Activated gamma-delta T cell treated with anti-CD3 and anti-CD28 coated beads, Interleukin-2, amount 50 U/mL, for 16 hours (primary cell): ENCODE measurements around the gene PATZ1.
"Not testable (repeated sequence)": the region's sequence is repeated elsewhere in the genome, so short reads cannot be mapped to it uniquely, and the experiment has no call there.

Experiments used
- DNase-seq: peaks from one replicate; pipeline ENCODE4 v3.0.0-alpha.2; 2020; ENCODE audit warnings: low read depth

The PATZ1 gene

DNA sequence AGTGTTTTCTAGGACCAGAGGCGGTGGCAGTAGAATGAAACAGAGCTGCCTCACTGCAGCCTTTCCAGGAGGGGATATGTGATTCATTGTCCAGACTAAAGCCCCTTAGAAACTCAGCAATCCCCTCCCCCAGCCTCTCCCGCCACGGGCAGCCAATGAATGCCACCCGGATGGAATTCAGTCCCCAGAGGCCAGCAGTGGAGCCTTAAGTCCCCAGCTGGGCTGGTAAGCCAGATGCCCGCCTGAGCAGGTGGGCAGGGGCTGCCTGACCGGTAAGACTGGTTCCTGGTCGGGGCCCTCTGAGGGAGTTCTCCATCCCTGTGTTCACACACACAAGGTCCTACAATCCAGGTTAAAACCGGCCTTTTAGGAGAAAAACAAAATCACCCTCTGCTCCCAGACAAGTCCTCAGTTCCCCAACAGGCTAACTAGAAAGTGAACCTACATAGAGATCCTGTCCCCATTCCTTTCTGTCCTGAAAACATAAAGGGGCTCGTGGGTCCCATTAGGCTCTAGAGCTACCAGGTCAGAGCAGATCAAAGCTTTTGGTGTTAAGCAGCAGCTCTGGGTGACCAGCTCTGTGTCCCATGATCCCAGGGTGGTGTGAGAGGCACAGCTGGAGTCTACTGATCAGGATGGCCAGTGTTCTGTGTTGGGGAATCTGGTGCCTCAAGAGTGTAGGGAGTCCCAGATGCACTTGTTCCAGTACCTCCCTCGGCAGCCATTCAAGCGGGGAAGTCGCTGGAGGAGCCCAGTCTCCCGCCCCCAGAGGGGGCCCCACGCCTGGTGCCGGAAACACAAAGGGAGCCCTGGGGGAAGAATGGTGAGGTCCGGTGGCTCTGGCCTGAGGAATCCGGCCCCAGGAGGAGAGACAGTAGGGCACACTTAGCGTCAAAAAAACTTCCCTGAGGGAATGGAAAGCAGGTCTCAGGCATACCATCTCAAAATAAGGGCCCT is 2.6 kb downstream of the PATZ1 start:
- DNase-seq, result no peak

DNA sequence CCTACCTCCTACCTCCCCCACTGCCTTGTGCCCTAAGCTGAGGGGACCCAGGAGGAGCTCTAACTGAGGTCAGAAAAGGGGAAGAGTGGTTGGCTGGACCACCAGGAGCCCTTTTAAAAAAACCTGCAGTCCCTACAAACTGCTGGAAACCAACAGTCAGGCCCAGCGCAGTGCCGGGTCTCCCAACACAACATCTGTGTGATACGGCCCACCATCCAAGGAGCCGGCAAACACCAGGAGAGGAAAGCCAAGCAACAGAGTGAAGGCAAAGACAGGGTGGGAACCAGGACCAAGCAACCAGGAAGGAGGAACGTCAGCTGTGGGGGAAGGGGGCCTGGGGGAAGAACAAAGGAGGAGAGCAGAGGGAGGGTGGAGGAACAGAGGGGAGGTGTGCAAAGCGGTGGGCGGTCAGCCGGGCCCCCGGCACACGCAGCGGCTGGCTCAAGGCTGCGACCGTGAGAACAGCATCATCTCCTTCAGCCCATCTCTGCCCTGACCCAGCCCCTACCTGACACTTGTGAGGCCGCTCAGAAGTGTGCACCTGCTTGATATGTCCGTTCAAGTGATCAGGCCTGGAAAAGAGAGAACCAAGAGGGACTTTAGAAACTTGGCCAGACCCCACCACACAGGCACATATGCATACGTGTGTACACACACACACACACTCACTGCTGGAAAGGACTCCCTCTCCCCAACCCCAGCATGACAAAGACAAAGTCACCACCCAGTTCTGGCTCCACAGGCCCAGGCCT is 3.6 kb downstream of the PATZ1 start:
- DNase-seq, result no peak

DNA sequence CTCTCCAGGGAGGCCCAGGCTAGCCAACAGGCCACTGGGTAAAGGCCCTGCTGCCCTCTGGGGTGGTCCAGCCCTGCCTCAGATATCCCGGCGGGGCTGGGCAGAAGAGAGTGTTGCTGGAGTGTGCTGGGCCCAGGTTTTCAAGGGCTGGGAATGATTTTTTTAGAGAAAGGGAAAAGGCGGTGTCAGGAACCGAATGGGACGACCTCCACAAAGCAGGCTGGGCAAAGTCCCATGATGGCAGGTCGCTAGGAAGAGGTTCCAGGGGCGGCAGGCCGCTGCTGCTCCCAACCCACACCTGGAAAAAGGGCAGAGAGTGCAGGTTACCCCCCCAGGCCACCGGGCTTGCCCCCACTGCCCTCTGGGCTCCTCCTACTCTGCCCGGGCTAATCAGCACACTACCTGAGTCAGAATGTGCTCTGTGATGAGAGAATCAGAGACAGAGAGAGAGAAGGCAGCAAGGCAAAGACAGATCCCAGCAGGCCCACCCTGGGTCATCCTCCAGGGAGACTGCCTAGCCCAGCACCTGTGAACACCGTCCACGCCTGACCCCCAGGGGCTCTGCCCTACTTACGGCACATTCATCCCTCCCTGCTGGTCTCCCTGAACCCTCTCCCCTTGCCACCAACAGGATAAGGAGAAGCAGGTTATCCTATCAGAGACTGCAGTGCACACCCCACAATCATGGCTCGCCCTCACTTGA is 4.6 kb downstream of the PATZ1 start:
- DNase-seq, result no peak

DNA sequence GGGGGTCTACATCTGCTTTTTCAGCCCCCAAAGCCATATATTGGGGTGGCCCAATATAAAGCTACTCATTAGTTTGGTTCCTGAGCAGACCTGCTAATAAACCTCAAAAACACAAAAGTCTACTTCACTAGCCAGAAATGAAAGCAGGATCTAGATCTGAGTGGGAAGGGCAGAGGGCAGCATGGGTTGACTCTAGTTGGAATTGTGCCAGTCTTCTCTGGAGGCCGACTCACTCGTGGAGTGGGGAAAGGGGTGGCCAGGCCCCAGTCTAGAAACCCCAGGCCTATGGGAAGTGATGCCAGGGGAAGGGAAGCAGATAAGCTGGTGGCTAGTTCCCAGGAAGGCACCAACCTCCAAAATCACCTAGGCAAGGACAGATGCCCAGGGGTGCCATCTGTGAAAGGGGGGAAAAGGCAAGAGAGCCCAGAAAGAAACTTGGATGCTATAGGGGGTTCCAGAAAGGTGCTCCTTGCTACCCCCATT is 5.3 kb downstream of the PATZ1 start:
- DNase-seq, result no peak

DNA sequence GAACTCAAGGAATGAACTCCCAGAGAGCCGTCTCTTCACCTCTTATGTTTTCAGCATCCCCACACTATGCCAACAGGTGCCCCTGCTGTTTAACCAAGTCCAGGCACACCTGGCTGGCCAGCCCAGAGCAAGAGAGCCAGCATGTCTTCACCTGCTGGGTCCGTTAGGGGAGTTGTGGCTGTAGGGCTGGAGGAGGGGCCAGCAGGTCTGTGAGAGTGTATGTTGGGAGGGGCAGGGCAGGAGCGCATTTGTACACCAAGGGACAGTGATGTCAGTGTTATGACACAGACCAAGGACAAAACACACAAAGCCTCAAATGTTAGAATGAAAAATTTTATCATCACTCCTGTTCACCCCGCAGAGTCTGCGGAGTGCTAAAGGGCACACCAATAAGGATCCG is 5.8 kb downstream of the PATZ1 start:
- DNase-seq, result no peak

DNA sequence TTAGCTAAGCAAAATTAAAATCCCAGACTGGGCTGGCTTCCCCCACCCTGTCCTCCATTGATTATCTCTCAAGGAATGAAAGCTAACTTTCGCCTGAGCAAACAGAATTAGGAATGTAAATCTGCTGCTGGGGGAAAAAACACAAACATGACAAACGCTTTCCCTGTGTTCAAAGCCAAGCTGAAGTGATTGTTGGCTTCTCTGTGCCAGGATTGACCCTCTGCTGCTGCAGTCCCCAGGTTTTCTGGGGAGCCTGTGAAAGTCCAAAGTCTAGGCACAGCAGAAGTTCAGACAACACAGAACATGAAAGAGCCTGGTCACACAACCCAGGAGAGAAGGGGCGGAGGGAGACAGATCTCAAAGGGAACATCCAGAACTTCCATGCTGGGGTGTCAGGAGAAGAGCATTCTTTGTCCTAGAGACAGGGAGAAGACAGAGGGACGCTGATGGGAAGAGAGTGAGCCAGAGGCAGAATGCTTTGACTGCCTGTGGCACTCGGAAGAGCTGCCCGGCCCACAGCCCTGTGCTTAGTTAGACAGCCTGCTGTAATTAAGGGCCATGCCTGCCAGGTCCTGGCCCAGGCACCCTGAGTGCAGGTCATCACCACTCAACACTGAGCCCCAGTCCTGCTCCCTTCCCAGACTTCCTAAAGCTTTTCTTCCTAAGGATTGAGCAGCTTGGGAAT is 6.9 kb downstream of the PATZ1 start:
- no peak for DNase-seq

DNA sequence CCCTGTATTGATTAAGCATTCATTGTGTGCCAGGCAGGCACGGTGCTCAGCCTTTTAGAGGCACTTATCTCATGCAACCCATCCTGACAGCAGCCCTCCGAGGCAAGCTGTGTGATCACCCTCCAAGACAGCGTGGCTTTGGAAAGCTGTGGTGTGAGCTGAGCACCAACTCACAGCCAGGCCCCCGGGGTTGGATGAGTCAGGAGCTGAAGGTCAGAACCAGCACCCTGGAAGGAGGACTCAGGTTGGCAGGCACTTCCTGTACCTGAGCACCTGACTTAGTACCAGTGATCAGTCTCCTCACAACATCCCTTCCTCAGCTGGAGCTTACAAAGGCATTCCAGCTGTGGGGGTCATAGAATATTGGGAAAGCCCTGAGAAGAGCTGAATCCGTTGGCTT is 9.0 kb downstream of the PATZ1 start:
- DNase-seq, result no peak

DNA sequence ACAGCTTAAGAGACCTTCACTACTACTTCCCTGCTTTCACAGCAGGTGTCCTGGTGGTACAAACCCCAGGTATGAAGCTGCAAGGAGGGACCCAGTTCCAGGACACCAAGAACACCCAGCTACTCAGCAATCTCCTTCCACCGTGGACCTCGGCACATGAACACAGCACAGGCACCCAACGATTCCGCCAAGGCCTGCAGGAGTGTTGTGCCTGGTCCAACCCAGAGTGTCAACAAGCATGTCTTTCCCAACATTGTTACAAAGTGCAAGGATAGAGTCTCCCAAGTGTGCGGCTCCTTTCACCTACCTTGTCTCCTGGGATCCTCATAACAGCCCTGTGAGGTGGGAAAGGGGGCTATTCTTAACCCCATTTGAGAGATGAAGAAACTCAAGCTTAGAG is 11.8 kb downstream of the PATZ1 start:
- no peak for DNase-seq

DNA sequence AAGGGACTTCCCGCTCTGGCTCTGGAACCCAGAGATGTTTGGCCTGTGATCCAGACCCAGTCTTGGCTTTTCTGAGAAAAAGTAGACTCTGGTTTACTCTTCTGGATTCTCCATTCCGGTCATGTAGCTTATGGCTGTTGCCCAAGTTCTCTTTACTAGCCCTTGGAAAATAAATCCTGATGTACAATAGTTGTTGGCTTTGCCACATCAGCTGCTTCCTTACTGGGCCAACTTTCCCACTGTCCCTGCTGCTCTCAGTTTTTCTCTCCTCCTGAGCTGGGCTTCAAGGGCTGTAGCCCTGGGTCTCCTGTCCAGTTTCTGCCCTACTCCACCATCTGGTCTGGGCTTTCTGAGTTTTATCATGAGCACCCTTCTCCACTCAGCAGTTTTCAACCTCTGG is 12.5 kb downstream of the PATZ1 start:
- no peak for DNase-seq

DNA sequence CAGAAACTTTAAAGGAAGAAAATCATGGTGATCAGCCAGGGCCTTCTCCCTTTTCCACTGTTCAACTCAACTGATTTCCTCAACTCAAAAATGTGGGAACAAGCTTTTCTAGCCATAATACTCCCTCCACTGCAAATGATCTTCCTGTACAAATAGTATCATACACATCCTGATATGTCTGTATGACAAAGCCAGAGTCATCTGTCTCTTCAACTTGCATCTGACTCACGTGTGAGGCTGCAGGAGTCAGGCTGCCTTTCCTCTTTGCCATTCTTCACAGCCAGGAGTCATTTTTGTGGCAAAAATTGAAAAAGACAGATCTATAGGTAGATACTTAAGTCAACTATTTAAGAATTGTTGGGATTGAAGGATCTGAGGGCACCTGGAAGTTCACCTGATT is 13.3 kb downstream of the PATZ1 start:
- DNase-seq, result no peak

DNA sequence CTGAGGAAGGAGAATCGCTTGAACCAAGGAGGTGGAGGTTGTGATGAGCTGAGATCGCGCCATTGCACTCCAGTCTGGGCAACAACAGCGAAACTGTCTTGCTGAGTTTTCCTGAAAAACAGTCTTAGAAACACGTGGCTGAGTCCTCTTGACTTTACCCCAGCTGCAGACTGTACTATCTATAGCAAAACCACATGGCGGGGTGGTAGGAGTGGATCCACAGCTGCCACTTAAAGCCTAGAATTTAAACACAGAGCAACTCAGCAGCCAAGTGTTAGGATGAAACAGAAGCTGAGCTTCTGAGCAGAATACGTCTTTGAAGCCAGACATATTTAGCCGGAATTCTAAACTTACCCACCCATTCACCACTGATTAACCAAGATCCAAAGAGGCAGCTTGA is 14.1 kb downstream of the PATZ1 start:
- DNase-seq, result no peak

DNA sequence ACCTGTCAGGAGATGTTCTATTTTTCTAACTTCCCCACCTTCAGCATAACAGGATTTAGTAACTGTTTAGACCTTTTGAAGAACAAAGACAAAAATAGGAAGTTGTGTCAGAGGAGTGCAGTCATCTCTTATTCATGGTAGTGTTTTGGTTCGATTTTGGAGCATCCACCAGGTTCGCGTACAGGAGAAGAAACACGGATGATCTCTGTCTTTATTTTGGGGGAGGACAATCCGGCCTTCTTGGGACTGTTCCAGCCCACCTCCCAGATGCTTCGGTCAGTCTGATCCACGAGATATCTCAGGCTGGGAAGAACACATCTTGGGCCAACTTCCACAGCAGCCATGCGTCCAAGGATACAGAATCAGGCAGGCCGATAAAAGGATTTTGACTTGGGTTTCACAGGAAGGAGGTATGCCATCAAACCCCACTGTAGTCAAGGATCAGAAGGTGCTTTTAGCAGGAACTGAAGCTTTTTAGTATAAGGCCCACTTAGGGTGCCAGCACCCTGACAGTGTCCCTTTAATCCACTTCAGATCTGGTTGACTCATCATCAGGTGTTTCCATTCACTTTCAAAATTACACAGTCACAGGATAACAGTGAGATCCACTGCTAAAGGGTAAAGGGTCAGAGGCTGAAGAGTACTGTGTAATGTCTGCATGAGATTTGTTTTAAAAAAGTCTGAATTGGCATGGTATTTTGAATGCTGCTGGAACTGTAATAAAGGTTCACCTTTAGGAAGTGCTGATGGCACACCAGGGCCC is 16.5 kb downstream of the PATZ1 start:
- no peak for DNase-seq

DNA sequence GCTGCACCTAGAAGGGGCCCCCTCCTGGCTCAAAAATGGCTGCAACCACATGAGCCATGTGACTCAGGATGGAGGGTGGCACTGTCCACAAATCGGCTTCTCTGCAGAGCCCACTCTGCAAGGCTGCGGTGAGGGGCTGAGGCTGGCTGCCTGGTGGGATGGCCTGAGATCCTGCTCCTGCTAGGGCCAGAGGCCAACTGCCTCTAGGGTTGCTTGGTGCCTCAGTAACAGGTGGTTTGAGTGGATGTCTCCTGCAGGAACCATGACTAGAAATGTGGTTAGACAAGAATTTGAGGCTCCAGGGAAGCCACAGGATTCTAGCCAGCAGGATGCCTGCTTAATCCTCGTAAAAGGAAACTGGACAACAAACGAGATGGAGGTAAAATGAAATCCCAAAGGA is 17.1 kb downstream of the PATZ1 start:
- no peak for DNase-seq

DNA sequence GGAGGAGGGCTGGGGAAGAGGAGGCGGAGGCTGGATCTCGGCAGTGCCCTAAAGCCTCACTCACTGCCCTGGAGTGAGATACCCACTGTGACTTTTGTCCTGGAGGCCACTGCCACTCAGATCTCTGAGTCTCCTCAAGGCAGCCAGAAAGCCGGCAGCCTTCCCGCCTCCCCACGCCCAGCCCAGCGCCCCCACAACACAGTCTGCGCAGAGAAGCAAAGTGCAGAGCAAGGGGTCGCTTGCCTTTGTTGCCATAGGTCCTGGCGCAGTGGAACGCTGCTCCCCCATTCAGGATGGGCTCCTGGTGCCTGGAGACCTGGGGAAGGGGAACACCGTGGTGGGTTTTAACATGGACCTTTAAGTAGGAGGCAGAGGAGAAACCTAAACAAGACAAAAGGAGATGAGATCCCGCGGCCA is 17.6 kb downstream of the PATZ1 start:
- DNase-seq, result no peak

DNA sequence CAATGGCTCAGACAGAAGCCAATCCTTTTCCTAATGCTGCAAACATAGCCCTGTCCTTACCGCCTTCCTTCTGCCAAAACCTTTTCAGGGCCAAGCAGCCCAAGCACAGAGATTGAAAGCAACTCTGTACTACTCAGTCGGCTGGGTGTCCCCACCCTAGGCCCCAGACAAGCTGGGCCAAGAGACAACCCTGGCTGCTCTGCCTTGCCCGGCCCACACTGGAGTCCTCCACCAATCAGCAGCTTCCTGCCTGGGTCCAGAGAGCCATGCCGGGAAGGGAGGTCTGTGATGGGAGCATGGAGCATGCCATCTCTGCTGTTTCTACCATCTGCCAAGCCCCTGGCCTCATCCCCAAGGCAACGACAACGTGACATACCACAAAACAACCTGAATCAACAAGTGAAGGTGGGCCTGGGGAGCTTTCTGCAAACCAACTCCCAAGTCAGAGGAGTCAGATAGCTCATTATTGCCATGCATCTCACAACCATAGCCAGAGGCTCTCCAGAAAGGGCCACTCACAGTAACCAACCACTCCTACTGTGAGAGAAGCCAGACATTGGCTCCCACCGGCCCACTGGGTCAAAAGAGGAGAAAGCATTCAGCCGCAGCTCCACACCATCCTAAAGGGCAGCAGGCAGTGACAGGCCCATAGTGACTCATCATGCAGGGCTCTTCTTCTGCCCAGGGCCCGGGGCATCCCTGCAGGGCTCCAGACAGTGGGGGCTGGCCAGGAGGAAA is 18.2 kb downstream of the PATZ1 start:
- no peak for DNase-seq

DNA sequence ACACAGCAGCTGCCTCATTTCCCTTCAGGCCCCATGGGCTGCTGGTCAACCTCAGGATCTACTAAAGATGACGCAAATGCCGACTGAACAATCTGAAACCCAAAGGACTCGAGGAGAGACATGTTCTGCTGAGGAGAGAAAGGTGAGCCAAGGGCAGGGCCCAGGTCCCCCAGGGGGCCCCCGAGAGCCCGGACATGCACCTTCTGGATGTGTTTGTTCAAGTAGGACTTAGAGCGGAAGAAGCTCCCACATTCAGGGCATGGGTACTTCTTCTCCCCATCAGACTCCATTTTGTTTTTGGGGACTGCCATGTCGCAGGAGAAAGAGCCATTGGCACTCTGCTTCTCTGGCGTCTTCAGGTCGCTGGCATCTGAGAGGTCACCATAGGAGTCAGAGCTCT is 19.3 kb downstream of the PATZ1 start:
- DNase-seq, result no peak

DNA sequence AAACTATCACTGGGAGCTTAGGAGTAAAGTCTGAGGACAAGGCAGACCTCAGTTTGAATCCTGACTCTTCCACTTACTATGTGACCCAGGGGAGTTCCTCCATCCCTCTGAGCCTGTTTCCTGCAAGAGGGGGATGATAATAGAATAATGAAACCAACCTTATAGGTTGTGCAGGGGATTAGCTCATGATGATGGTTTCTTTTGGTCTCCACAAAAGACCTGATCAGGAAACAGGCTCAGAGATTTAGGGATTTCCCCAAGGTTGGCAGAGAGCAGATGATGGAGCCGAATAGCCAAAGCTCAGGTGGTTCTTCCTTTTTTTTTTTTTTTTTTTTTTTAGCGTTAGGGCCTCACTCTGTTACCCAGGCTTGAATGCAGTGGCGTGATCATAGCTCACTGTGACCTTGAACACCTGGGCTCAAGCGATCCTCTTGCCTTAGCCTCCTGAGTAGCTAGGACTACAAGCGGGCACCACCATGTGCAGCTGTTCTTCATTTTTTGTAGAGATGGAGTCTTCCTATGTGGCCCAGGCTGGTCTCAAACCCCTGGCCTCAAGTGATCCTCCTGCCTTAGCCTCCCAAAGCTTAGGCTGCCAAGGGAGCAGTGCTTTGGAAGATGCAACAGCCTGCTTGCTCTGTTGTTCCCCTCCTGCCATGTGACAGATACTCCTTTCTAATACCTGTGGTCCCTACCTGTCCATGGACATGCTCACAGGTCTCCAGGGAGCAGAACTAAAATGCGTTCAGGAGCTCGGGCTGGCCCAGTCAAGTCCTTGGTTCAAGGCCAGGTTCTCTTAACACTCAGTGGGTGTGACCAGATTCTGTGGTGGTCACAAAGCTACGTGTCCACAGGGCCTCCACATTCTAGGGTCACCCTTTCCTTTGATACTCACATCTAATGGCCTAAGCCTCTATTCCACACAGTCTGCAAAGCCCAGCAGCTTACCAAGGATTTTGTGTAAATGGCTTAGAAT is 22.3 kb downstream of the PATZ1 start:
- no peak for DNase-seq

DNA sequence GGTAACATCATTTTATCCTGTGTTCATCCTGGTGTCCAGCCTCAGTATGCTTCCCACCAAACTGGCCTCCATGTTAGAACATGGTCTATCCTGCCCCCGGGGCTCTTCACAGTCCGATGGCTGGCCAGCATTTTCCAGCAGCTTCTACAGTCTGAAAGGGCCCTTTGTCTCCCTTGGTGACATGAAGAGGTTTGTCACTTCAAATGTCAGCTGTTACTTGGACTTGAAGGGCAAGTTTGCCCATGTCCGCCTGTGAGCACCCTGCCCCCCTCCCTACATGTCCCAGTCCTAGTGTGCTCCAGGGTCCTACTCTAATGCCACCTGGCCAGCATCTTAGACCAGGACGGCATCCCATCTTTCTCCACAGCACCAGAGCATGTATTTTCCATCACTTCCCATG is 24.7 kb downstream of the PATZ1 start:
- DNase-seq, result no peak

DNA sequence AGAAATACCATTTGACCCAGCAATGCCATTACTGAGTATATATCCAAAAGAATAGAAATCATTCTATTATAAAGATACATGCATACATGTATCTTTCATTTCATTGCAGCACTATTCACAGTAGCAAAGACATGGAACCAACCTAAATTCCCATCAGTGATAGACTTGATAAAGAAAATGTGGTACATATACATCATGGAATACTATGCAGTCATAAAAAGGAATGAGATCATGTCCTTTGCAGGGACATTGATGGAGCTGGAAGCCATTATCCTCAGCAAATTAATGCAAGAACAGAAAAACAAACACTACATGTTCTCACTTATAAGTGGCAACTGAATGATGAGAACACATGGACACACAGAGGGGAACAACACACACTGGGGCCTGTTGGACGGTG is 31.9 kb downstream of the PATZ1 start:
- not testable (repeated sequence) for DNase-seq
